Endothelial cell of umbilical vein (primary cell): ENCODE measurements around the gene GAB1.

Experiments used
- CTCF ChIP-seq, 2 donors: IDR thresholded peaks; 1 replicate in 1 of 2; 2 replicates in 1 of 2; pipeline ENCODE4 v1.5.1; 2011; ENCODE audit warnings: low read length in 2 of 2, mild to moderate bottlenecking in 2 of 2, moderate library complexity in 2 of 2, control low read depth in 1 of 2, inconsistent platforms in 1 of 2, low read depth in 1 of 2; ENCODE audit not compliant: insufficient read depth in 1 of 2; ENCODE audit errors: extremely low read depth in 1 of 2
- EZH2 ChIP-seq: IDR thresholded peaks from 2 replicates; pipeline ENCODE4 v1.6.1; 2012; ENCODE audit warnings: borderline replicate concordance, low read depth, mild to moderate bottlenecking, moderate library complexity, low read length, inconsistent platforms; ENCODE audit not compliant: severe bottlenecking
- FOS ChIP-seq: IDR thresholded peaks from 2 replicates; pipeline ENCODE4 v1.6.1; 2011; ENCODE audit warnings: mild to moderate bottlenecking, low read length, moderate library complexity, borderline replicate concordance; ENCODE audit not compliant: insufficient read depth
- GATA2 ChIP-seq: IDR thresholded peaks from 2 replicates; pipeline ENCODE4 v1.7.0; 2011; ENCODE audit warnings: low read depth, mild to moderate bottlenecking, moderate library complexity, mixed read lengths, low read length; ENCODE audit not compliant: insufficient read length, insufficient read depth
- JUN ChIP-seq: IDR thresholded peaks from 2 replicates; pipeline ENCODE4 v1.6.1; 2011; ENCODE audit warnings: borderline replicate concordance, low read depth; ENCODE audit not compliant: insufficient read length, insufficient read depth
- MAX ChIP-seq: IDR thresholded peaks from 2 replicates; pipeline ENCODE4 v1.6.1; 2011; ENCODE audit not compliant: insufficient read depth, insufficient read length
- MYC ChIP-seq: IDR thresholded peaks from one replicate; pipeline ENCODE4 v1.6.1; 2011; ENCODE audit warnings: mild to moderate bottlenecking, low read depth, low read length
- POLR2A ChIP-seq: IDR thresholded peaks from 2 replicates; pipeline ENCODE4 v1.6.1; 2012; ENCODE audit warnings: low read depth, mild to moderate bottlenecking, control low read depth, low read length
- POLR2AphosphoS5 ChIP-seq: IDR thresholded peaks from 2 replicates; pipeline ENCODE4 v1.6.1; 2012; ENCODE audit warnings: low read depth, mild to moderate bottlenecking, control low read depth, low read length, moderate library complexity; ENCODE audit not compliant: insufficient read depth

GRCh38 chr4:143498021-143498420 lies 161.3 kb downstream of the GAB1 start:
- TF ChIP-seq EZH2 = no peak
- TF ChIP-seq CTCF (IDR thresholded peaks at IDR 0.05; ENCODE audit: extremely low read depth in 1 of 2, insufficient read depth in 1 of 2, low read depth in 1 of 2, low read length in 2 of 2) = no peak
- TF ChIP-seq POLR2A = no peak
- no peak for TF ChIP-seq MAX
- TF ChIP-seq MYC = no peak
- no peak for TF ChIP-seq FOS
- TF ChIP-seq POLR2AphosphoS5 = no peak
- TF ChIP-seq JUN = no peak
- TF ChIP-seq GATA2 = no peak
